Measurements from ENCODE around the gene XG.

Gene XG

GRCh38 chrX:2718821-2719220 lies 33.0 kb upstream of the XG start:
- TF ChIP-seq CTCF (IDR thresholded peaks at IDR 0.05): no peak

GRCh38 chrX:2719774-2720447 lies 31.9 kb upstream of the XG start:
- TF ChIP-seq CTCF (IDR thresholded peaks at IDR 0.05): no peak

- no peak for TF ChIP-seq CTCF (IDR thresholded peaks at IDR 0.05)
Observed at GRCh38 chrX:2723286-2723879, 28.5 kb upstream of the XG start.

- TF ChIP-seq CTCF (IDR thresholded peaks at IDR 0.05): no peak
Observed at GRCh38 chrX:2732076-2732475, 19.8 kb upstream of the XG start.

GRCh38 chrX:2732649-2733048 lies 19.2 kb upstream of the XG start:
- TF ChIP-seq CTCF (IDR thresholded peaks at IDR 0.05): no peak

- no peak for TF ChIP-seq CTCF (IDR thresholded peaks at IDR 0.05)
Observed at GRCh38 chrX:2733286-2733685, 18.6 kb upstream of the XG start.

- no peak for TF ChIP-seq CTCF (IDR thresholded peaks at IDR 0.05)
Observed at GRCh38 chrX:2735270-2735669, 16.6 kb upstream of the XG start.

Measured in LNCAP (cell line).